WERI-Rb-1 (cell line): ENCODE data around the gene ASB1.

Source experiments
- DNase-seq: peaks from one replicate; pipeline ENCODE4 v3.0.0-alpha.2; 2020
- H3K27ac ChIP-seq: fragments of 250-450 bp; sonication (Bioruptor Pico); 2 replicates; pipeline ENCODE4 v1.5.1; 2020; ENCODE audit warnings: mild to moderate bottlenecking, moderate library complexity
- H3K27me3 ChIP-seq: fragments of 250-450 bp; sonication (Bioruptor Pico); 2 replicates; pipeline ENCODE4 v1.5.1; 2021; ENCODE audit warnings: mild to moderate bottlenecking, low read depth, moderate library complexity; ENCODE audit not compliant: insufficient read depth, severe bottlenecking
- H3K36me3 ChIP-seq: fragments of 250-450 bp; sonication (Bioruptor Pico); 2 replicates; pipeline ENCODE4 v1.5.1; 2020; ENCODE audit warnings: mild to moderate bottlenecking, moderate library complexity
- H3K4me3 ChIP-seq: 2 replicates; pipeline ENCODE4 v1.5.1; 2011; ENCODE audit warnings: low read depth, mild to moderate bottlenecking, control low read depth, low read length
- H3K9me3 ChIP-seq: fragments of 250-450 bp; sonication (Bioruptor Pico); 2 replicates; pipeline ENCODE4 v1.5.1; 2021; ENCODE audit warnings: mild to moderate bottlenecking, moderate library complexity; ENCODE audit not compliant: severe bottlenecking
- TF ChIP-seq, protein P1 (sequence below): IDR thresholded peaks from 2 replicates; pipeline ENCODE4 v1.5.1; 2011; ENCODE audit warnings: low read depth, mild to moderate bottlenecking, control low read depth, inconsistent platforms, low read length

ASB1 gene

DNA sequence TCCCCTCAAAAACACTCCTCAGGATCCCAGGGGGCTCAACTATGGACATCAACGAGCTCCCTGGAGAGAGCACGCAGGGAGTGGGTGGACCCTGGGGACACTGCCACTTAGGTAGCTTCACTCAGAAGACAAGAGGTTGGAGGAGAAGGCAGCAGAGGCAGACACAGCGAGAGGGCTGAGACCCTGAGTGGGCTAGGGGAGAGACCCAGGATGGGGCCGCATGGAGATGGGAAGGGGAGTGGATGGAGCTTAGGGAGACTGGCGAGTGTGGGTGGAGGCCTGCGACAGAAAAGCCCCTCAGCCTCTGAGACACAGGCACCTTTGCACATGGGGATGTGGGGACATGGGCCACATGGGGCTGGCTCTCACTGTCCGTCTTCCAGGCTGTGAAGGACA lies 70.9 kb downstream of the ASB1 start:
- Histone ChIP-seq H3K36me3 (no peaks in the 10 kb centered on the region), H3K4me3 (no peak overlapping the region), H3K27ac (no peak overlapping the region), H3K27me3 (peaks cover 28% of the 10 kb centered on the region), H3K9me3 (no peaks in the 10 kb centered on the region)
- DNase-seq: no peak
- TF ChIP-seq, protein P1, sequence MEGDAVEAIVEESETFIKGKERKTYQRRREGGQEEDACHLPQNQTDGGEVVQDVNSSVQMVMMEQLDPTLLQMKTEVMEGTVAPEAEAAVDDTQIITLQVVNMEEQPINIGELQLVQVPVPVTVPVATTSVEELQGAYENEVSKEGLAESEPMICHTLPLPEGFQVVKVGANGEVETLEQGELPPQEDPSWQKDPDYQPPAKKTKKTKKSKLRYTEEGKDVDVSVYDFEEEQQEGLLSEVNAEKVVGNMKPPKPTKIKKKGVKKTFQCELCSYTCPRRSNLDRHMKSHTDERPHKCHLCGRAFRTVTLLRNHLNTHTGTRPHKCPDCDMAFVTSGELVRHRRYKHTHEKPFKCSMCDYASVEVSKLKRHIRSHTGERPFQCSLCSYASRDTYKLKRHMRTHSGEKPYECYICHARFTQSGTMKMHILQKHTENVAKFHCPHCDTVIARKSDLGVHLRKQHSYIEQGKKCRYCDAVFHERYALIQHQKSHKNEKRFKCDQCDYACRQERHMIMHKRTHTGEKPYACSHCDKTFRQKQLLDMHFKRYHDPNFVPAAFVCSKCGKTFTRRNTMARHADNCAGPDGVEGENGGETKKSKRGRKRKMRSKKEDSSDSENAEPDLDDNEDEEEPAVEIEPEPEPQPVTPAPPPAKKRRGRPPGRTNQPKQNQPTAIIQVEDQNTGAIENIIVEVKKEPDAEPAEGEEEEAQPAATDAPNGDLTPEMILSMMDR: no peak

DNA sequence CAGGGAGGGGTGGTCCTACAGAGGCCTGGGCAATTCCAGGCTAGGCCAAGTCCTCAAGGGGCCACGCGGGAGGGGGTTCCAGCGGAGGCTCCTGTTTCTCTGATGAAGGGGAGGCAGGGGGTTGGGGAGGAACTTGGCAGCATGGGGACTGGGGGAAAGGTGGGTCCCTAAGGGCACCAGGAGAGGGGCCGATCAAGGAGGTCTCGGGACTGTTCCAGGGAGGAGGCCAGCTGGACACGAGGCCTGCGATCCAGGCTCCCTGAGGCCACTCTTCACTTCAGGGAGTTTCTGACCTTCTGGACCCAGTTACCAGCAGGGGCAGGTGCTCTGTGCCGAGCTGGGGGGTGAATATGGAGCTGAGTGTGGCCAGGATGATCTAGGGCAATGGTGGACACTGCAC lies 71.5 kb downstream of the ASB1 start:
- H3K27ac ChIP-seq: no peak overlapping the region
- H3K9me3 ChIP-seq: no peaks in the 10 kb centered on the region
- no peak for DNase-seq
- no peak overlapping the region for H3K4me3 ChIP-seq
- H3K27me3 ChIP-seq: peaks cover 22% of the 10 kb centered on the region
- no peaks in the 10 kb centered on the region for H3K36me3 ChIP-seq
- TF ChIP-seq, protein P1: no peak

DNA sequence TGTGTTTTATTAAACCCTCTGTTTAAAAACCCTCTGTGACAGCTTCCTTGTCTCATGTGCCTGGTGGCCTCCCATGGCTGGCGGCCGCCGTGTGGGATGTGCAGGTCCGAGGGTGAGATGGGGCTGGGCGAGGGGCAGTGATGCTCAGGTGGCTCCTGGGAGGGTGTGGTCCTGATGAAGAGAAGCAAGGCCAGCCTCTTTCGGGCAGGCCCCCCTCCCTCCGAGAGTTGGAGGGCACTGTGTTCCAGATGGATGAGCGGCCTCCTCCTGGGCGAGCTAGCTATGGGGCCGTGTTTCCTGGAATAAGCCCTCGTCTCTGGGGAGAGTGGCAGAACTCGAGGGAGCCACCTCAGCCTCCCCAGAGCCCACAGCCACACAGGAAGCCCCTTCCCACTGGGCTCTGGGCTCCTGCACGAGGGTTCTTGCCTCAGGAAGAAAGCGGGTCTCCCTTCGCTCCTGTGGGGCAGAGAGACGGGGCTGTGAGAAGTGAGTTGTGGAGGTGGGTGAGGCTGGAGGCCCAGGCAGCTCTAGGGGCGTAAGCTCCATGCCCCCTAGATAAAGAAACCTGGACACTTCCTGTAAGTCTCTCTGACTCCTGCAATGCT lies 72.1 kb downstream of the ASB1 start:
- TF ChIP-seq, protein P1: no peak
- DNase-seq: no peak

DNA sequence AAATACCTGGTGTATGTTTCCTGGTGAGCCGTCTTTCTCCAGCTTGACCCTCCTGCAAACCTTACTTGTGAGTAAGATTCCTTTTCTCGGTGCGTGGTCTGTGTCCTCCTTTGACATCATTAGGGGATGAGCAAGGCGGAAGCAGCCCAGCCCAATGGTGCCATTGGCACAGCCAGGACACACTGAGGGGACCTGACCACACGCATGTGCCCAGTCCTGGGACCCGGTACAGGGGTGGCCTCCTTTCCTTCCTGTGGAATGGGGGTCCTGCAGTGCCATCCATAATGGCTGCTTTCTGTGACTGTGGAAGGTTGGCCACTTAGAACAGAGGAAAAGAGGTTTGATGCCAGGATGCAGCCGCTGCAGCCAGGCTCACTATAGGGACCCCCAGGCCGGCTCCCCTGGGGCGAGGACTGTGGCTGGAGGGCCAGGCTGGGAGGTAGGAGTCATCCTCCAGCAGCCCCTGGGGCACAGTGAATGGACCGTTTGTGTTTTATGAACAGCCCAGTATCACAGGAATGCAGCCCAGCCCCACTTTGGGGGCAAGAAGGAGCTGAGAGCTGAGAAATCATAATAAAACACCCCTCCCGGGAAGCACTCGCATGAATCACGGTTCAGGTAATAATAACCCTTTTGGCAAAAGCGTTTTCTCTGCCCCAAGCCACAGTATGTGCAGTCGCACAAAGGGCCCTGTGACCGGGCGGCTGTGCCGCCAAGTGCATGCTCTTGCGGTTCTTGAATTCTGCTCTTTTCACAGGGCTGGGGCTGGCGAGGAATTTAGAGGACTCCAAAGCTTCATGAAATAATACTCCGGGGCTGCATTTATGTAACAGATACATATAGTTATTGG lies 73.2 kb downstream of the ASB1 start:
- H3K27ac ChIP-seq: no peak overlapping the region
- DNase-seq: no peak
- TF ChIP-seq, protein P1: no peak
- H3K27me3 ChIP-seq: peaks cover 11% of the 10 kb centered on the region
- no peak overlapping the region for H3K4me3 ChIP-seq
- H3K9me3 ChIP-seq: no peaks in the 10 kb centered on the region
- H3K36me3 ChIP-seq: no peaks in the 10 kb centered on the region

More for the DNA sequence above, 72.1 kb downstream of the ASB1 start:
- no peaks in the 10 kb centered on the region for H3K9me3 ChIP-seq
- no peak overlapping the region for H3K4me3 ChIP-seq
- no peaks in the 10 kb centered on the region for H3K36me3 ChIP-seq
- H3K27me3 ChIP-seq: peaks cover 16% of the 10 kb centered on the region
- H3K27ac ChIP-seq: no peak overlapping the region

DNA sequence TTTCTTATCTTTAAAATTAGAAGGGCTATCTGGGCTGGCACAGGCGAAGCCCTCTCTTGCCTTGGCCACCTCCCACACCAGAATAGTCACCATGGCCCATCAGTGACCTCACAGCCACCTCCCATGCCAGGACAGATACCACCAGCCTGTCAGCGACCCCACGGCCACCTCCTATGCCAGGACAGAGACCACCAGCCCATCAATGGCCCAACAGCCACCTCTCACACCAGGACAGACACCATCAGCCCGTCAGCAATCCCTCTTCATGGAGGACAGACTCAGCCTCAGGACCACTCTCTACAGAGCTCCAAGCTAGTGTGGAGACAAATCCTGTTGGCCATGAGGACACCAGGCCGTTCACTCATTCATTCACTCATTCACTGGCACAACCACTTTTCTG lies 74.6 kb downstream of the ASB1 start:
- Histone ChIP-seq H3K36me3 (no peaks in the 10 kb centered on the region), H3K27ac (no peak overlapping the region), H3K27me3 (peaks cover 20% of the 10 kb centered on the region), H3K9me3 (no peaks in the 10 kb centered on the region), H3K4me3 (no peak overlapping the region)
- no peak for DNase-seq
- TF ChIP-seq, protein P1: no peak
